ENCODE results near the gene ASCL1.

ASCL1 gene

GRCh38 chr12:102946042-102946441 lies 11.4 kb upstream of the ASCL1 start:
- Histone ChIP-seq H3K9ac (ENCODE audit: low read length) (no peak overlapping the region), H3K79me2 (ENCODE audit: insufficient read depth, low read length) (no peaks in the 10 kb centered on the region), H2AFZ (ENCODE audit: low read depth, low read length, severe bottlenecking) (no peak overlapping the region), H3K4me2 (ENCODE audit: low read depth, low read length, poor library complexity, severe bottlenecking) (no peak overlapping the region), H3F3A (ENCODE audit: insufficient read depth) (no peaks in the 10 kb centered on the region), H3K4me3 (ENCODE audit: insufficient read depth, low read length, poor library complexity, severe bottlenecking) (no peak overlapping the region), H3K27me3 (ENCODE audit: low read length) (no peaks in the 10 kb centered on the region), H3K36me3 (ENCODE audit: low read length) (no peaks in the 10 kb centered on the region), H3K9me3 (ENCODE audit: insufficient read depth, low read length) (no peaks in the 10 kb centered on the region), H3K9me2 (replicated peaks; ENCODE audit: insufficient read depth, low read length) (no peaks in the 10 kb centered on the region), H3K27ac (ENCODE audit: low read depth, low read length) (no peak overlapping the region), H4K20me1 (ENCODE audit: low read depth, low read length) (no peaks in the 10 kb centered on the region)
- TF ChIP-seq EZH2phosphoT487 (conservative IDR thresholded peaks at IDR 0.05; ENCODE audit: low read length) (no peak), CTCF (IDR thresholded peaks at IDR 0.05; ENCODE audit: insufficient read depth, low read length, poor library complexity, severe bottlenecking) (no peak)

GRCh38 chr12:102948941-102949352 lies 8.5 kb upstream of the ASCL1 start:
- TF ChIP-seq EZH2phosphoT487 (conservative IDR thresholded peaks at IDR 0.05; ENCODE audit: low read length) = no peak
- peak; percentile 89 for TF ChIP-seq CTCF (IDR thresholded peaks at IDR 0.05; ENCODE audit: insufficient read depth, low read length, poor library complexity, severe bottlenecking)
- Histone ChIP-seq H3K4me3 (ENCODE audit: insufficient read depth, low read length, poor library complexity, severe bottlenecking) (no peak overlapping the region), H3F3A (ENCODE audit: insufficient read depth) (no peaks in the 10 kb centered on the region), H3K9me2 (replicated peaks; ENCODE audit: insufficient read depth, low read length) (no peaks in the 10 kb centered on the region), H4K20me1 (ENCODE audit: low read depth, low read length) (no peaks in the 10 kb centered on the region), H3K79me2 (ENCODE audit: insufficient read depth, low read length) (no peaks in the 10 kb centered on the region), H3K9ac (ENCODE audit: low read length) (no peak overlapping the region), H3K36me3 (ENCODE audit: low read length) (no peaks in the 10 kb centered on the region), H3K27ac (ENCODE audit: low read depth, low read length) (no peak overlapping the region), H3K9me3 (ENCODE audit: insufficient read depth, low read length) (no peaks in the 10 kb centered on the region), H3K27me3 (ENCODE audit: low read length) (no peaks in the 10 kb centered on the region), H3K4me2 (ENCODE audit: low read depth, low read length, poor library complexity, severe bottlenecking) (no peak overlapping the region), H2AFZ (ENCODE audit: low read depth, low read length, severe bottlenecking) (no peak overlapping the region)

DNA sequence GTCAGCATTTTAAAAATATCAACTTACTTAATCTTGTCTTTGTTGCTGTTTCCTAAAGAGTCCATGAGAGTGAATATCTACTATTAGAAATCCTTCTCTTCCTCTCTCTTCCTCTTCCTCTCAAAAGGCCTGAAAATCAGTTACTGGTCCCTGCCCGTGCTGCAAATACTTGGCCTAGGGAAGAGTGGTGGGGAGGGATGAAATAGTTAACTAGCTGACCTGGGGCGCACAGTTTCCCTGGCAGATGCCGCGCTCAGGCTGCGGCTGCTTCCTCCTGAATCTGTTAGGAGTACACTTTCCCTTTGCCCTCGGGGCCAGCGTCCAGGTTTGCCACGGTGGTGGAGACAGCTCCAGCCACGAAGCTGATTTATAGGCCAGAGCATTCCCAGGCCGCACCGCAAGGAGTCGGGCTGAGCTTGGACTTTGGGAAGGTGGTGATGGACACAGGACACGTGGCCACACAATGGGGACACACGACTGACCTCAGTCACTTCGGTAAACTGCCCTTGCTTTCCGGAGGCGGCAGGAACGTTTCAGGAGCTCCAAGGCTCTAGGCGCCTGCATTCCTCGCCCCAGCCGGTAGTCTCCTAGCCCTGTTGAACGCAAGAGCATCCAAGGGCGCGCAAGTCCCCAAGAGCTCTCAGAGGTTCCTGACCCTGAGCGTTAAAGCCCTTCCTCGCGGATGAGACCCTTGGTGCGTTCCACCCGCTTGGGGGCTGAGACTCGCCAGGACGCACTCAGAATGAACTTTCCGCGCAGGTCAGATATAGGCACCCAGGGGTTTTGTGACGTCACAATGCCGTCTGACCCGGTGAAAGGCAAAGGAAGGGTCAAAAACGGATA lies 7.1 kb upstream of the ASCL1 start:
- Histone ChIP-seq H3K4me2 (ENCODE audit: low read depth, low read length, poor library complexity, severe bottlenecking) (no peak overlapping the region), H3F3A (ENCODE audit: insufficient read depth) (no peaks in the 10 kb centered on the region), H3K27me3 (ENCODE audit: low read length) (no peaks in the 10 kb centered on the region), H4K20me1 (ENCODE audit: low read depth, low read length) (no peaks in the 10 kb centered on the region), H3K4me3 (ENCODE audit: insufficient read depth, low read length, poor library complexity, severe bottlenecking) (no peak overlapping the region), H3K27ac (ENCODE audit: low read depth, low read length) (no peak overlapping the region), H2AFZ (ENCODE audit: low read depth, low read length, severe bottlenecking) (no peak overlapping the region), H3K79me2 (ENCODE audit: insufficient read depth, low read length) (no peaks in the 10 kb centered on the region), H3K9ac (ENCODE audit: low read length) (no peak overlapping the region), H3K9me2 (replicated peaks; ENCODE audit: insufficient read depth, low read length) (no peaks in the 10 kb centered on the region), H3K36me3 (ENCODE audit: low read length) (no peaks in the 10 kb centered on the region), H3K9me3 (ENCODE audit: insufficient read depth, low read length) (no peaks in the 10 kb centered on the region)
- no peak for TF ChIP-seq CTCF (IDR thresholded peaks at IDR 0.05; ENCODE audit: insufficient read depth, low read length, poor library complexity, severe bottlenecking)

All from SU-DHL-6 (cell line).